GM12865 (cell line): ENCODE data around the gene YJEFN3.

ENCODE experiments used
- DNase-seq: peaks from one replicate; pipeline ENCODE4 v3.0.0; 2010; ENCODE audit warnings: low read depth
- H3K4me3 ChIP-seq: 2 replicates; pipeline ENCODE4 v1.5.1; 2011; ENCODE audit warnings: mild to moderate bottlenecking, low read depth, low read length, control low read depth
- TF ChIP-seq, protein P1 (sequence below): IDR thresholded peaks from 2 replicates; pipeline ENCODE4 v1.5.1; 2011; ENCODE audit warnings: low read length, control low read depth, low read depth, inconsistent platforms; ENCODE audit not compliant: insufficient read depth; ENCODE audit errors: missing control alignments

YJEFN3 gene

GRCh38 chr19:19487077-19487949 is 41.4 kb upstream of the YJEFN3 start:
- no peak overlapping the region for H3K4me3 ChIP-seq
- DNase-seq, result no peak
- TF ChIP-seq, protein P1, sequence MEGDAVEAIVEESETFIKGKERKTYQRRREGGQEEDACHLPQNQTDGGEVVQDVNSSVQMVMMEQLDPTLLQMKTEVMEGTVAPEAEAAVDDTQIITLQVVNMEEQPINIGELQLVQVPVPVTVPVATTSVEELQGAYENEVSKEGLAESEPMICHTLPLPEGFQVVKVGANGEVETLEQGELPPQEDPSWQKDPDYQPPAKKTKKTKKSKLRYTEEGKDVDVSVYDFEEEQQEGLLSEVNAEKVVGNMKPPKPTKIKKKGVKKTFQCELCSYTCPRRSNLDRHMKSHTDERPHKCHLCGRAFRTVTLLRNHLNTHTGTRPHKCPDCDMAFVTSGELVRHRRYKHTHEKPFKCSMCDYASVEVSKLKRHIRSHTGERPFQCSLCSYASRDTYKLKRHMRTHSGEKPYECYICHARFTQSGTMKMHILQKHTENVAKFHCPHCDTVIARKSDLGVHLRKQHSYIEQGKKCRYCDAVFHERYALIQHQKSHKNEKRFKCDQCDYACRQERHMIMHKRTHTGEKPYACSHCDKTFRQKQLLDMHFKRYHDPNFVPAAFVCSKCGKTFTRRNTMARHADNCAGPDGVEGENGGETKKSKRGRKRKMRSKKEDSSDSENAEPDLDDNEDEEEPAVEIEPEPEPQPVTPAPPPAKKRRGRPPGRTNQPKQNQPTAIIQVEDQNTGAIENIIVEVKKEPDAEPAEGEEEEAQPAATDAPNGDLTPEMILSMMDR, result no peak

DNA sequence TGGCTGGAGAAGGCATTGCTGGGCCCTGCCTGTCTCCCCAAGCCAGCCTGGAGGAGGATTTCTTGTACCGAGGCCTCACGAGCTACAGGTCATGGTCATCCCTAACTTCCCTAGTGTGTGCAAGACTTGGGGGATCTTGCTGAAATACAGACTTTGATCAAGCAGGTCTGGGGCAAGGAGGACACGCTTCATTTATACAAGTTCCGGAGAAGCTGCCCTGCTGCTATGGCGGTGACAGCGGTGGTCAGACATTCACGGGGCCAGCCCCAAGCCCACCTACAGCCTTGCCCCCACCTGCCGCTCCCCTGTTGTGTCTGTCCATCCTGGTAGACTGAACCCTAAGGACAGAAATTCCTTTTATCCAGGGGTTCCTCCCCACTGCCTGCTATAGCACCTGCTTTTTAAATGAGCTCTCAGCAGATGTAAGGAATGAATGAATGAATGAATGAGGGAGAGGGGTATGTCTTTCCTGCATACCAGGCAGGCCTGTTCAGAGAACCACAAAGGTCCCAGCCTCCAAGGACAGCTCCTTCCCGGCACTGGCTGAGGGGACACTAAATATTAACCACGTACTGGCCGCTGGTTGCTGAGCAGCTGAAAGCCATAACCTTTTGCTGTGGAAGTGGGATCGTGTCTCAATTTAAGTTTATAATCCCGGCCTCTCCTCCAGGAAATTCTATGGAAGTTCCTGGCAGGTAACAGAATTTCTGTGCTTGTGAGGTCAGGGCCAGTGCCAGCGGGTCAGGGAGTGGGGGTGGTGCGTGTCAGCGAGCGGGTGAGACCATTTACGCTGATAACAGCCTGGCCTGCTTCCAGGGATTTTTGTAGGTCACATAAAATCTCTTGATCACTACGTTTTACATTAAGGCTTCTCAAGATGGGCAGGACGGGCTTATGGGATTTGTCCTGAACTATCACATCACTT is 40.5 kb upstream of the YJEFN3 start:
- no peak for DNase-seq
- TF ChIP-seq, protein P1, result no peak
- H3K4me3 ChIP-seq, result no peak overlapping the region

DNA sequence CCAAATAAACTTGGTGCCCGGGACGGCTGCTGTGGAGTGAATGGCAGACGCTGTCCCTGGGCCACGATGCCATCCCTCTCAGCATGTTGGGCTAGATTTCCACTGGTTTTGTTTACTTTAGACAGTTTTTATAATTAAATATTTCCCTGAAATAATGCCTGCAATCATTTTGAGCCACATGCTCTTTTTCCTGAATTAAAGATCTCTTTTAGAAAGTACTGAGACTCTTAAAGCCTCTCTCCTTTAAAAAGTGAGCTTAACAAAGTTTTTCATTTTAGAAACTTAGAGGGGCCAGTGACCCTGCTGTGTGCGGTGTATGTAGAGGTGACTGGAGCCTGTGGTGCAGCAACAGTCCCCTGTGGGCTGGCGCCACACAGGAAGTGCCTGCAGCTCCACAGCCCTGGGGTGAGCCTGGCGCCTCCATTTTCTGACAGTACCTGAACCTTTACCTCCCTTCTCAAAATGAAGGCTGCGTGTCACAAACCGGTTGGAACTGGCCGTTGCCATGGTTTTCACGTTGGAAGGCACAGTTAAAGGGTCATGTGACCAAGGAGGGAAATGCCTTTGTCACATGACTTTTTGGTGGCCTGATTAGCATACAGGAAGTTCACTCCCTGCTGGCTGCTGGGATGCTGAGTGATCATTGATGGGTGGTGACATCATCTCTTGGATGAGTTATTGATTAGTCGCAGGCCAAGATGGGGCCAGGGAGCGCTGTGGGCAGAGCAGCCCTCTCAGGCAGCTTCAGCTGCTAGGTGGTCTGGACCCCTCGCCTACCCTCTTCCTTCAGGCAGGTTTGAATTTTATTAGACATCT is 39.6 kb upstream of the YJEFN3 start:
- peak; percentile 92 for DNase-seq
- TF ChIP-seq, protein P1, result no peak
- peak overlapping the region; percentile 7; the same call in 1 of the 2 replicates for H3K4me3 ChIP-seq

GRCh38 chr19:19489804-19490204 is 38.9 kb upstream of the YJEFN3 start:
- H3K4me3 ChIP-seq, result no peak overlapping the region
- TF ChIP-seq, protein P1, result no peak
- DNase-seq, result no peak

DNA sequence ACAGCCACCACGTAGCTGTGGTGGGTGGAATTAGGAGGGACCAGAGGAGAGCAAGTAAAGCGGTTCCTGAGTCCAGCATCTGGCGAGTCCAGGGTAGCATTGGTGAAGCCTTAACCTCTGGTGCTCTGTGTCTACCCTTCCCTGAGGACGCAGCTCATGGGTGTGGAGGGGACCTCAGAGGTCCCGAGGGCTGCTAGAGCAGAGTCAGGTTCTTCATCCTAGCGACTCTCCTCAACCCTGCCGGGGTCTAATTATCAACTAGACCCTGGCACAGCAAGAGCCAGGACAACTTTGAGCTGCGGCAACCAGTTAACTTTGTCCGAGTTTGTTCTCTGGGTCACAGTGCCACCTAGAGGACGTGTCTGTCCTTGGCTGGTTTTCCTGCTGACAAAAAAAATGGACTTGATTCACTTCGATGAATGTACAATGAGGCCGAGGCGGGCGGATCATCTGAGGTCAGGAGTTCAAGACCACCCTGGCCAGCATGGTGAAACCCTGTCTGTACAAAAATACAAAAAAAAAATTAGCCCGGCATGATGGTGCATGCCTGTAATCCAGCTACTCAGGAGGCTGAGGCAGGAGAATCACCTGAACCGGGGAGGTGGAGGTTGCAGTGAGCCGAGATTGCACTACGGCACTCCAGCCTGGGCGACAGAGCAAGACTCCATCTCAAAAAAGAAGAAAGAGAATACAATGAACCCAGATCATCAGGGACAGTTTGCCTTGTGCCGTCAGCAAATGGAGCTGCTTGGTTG is 38.3 kb upstream of the YJEFN3 start:
- H3K4me3 ChIP-seq, result no peak overlapping the region
- TF ChIP-seq, protein P1, result peak; percentile 79
- peak; percentile 89 for DNase-seq

DNA sequence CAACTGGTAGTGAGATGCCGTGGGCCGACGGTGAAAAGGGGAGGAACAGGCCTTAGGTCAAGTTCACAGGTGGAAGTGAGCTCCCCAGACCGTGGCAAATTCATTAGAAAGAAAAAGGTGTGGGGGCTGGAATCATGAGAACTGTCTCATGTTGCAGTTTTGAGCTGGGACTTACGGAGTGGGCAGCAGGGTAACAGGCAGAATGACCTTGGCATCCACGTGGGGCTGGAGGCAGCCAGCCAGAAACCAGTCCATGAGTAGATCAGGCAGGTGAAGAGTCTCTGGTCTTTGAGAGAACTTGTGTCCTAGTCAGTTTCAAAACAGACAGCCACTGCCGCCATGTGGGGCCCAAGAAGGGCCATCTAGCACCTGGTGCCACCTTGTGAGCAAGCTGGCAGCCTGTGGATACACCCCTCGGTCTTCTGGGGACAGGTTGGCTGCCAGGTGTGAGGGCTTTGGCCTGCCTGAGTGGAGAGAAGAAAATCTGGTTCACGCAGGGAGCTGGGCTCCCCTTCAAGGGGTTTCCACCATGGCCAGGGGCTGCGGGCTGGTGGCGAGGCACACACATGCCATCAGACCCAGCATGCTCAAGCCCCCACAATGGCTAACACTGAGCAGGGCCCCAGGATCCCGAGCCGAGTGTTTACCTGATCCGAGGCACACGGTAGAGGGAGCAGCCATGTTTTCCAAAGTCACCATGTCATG is 37.2 kb upstream of the YJEFN3 start:
- no peak for DNase-seq
- TF ChIP-seq, protein P1, result no peak
- H3K4me3 ChIP-seq, result no peak overlapping the region
